NOMO-1 treated with dmso at 0.1 percent for 144 hours (cell line): ENCODE data around the gene TRAPPC8.
"Not testable (repeated sequence)": the region's sequence is repeated elsewhere in the genome, so short reads cannot be mapped to it uniquely, and the experiment has no call there.

Experiments used
- DNase-seq: peaks from one replicate; lab custom pipeline; 2025; ENCODE audit not compliant: unreplicated experiment; lab: John Stamatoyannopoulos, UW

TRAPPC8 gene

GRCh38 chr18:31946305-31947046 lies 3.5 kb upstream of the TRAPPC8 start:
- no peak for DNase-seq

GRCh38 chr18:31943878-31944816 lies 1.2 kb upstream of the TRAPPC8 start:
- no peak for DNase-seq

GRCh38 chr18:31942291-31942998 lies 483 bp downstream of the TRAPPC8 start:
- DNase-seq: peak; percentile 23

- no peak for DNase-seq
These were observed 1.7 kb downstream of the TRAPPC8 start for GRCh38 chr18:31941010-31941809.

GRCh38 chr18:31934773-31935172 lies 8.2 kb downstream of the TRAPPC8 start:
- not testable (repeated sequence) for DNase-seq

- DNase-seq: no peak
These were observed 11.1 kb downstream of the TRAPPC8 start for GRCh38 chr18:31931886-31932240.

- DNase-seq: no peak
These were observed 11.6 kb downstream of the TRAPPC8 start for GRCh38 chr18:31931163-31931885.

- DNase-seq: no peak
These were observed 13.7 kb downstream of the TRAPPC8 start for GRCh38 chr18:31929273-31929672.

- DNase-seq: not testable (repeated sequence)
These were observed 15.9 kb downstream of the TRAPPC8 start for GRCh38 chr18:31926988-31927387.

- no peak for DNase-seq
These were observed 22.7 kb downstream of the TRAPPC8 start for GRCh38 chr18:31920277-31920676.

- not testable (repeated sequence) for DNase-seq
These were observed 23.6 kb downstream of the TRAPPC8 start for GRCh38 chr18:31919366-31919765.

GRCh38 chr18:31918733-31919132 lies 24.2 kb downstream of the TRAPPC8 start:
- no peak for DNase-seq

GRCh38 chr18:31901063-31901462 lies 41.9 kb downstream of the TRAPPC8 start:
- no peak for DNase-seq

GRCh38 chr18:31899771-31900170 lies 43.2 kb downstream of the TRAPPC8 start:
- not testable (repeated sequence) for DNase-seq

- DNase-seq: no peak
These were observed 50.0 kb downstream of the TRAPPC8 start for GRCh38 chr18:31892936-31893335.

GRCh38 chr18:31891566-31891965 lies 51.4 kb downstream of the TRAPPC8 start:
- no peak for DNase-seq

GRCh38 chr18:31884020-31884419 lies 58.9 kb downstream of the TRAPPC8 start:
- no peak for DNase-seq

GRCh38 chr18:31880186-31880898 lies 62.6 kb downstream of the TRAPPC8 start:
- DNase-seq: no peak

- DNase-seq: no peak
These were observed 64.6 kb downstream of the TRAPPC8 start for GRCh38 chr18:31878358-31878757.
